Measurements from ENCODE around the gene USP40.

USP40 gene

DNA sequence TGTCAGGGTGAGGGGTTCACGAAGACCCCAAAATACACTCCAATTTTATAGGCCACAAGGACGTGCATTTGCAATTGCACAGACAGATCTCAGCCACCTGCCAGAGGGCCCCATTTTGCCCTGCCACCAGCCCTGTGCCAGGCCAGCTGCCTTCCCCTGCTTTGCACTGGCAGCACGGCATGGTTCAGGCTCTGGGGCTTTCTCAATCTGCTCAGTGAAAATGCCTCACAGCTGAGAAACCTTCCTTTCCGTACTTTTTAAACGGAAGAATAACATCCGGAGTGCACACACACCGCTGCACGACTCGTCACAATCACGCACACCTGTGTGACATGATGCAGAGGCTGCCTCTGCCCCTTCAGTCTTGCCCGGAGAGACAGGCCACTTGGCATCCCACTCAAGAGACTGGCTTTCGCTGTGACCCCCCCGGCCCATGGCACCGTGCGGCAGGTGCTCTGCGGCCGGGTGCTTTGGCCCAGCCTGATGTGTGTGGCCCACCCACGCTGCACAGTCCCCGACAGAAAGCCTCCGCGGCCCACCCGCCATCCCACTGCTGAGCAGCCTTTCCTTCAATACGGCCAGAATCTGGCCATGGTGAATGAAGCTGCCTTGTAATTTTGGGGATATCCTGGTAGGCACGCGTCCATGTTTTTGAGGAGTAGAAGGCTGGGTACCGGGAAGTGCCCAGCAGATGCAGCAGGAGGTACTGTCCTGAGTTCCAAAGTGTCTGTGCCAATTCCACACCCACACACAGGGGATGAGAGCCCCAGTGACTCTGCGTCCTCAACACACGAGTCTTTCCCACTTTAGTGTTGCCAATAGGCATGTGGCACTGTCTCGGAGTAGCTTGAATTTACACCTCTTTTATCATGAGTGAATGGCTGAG lies 88.8 kb downstream of the USP40 start:
- H3K27ac Mint-ChIP-seq: peak overlapping the region; percentile 11
- no peak overlapping the region for H3K4me3 Mint-ChIP-seq
- H3K36me3 Mint-ChIP-seq (ENCODE audit: low read depth): peaks cover 54% of the 10 kb centered on the region
- no peak for DNase-seq
- no peaks in the 10 kb centered on the region for H3K27me3 Mint-ChIP-seq
- no peaks in the 10 kb centered on the region for H3K4me1 Mint-ChIP-seq (ENCODE audit: low read depth)
- no peaks in the 10 kb centered on the region for H3K9me3 Mint-ChIP-seq

DNA sequence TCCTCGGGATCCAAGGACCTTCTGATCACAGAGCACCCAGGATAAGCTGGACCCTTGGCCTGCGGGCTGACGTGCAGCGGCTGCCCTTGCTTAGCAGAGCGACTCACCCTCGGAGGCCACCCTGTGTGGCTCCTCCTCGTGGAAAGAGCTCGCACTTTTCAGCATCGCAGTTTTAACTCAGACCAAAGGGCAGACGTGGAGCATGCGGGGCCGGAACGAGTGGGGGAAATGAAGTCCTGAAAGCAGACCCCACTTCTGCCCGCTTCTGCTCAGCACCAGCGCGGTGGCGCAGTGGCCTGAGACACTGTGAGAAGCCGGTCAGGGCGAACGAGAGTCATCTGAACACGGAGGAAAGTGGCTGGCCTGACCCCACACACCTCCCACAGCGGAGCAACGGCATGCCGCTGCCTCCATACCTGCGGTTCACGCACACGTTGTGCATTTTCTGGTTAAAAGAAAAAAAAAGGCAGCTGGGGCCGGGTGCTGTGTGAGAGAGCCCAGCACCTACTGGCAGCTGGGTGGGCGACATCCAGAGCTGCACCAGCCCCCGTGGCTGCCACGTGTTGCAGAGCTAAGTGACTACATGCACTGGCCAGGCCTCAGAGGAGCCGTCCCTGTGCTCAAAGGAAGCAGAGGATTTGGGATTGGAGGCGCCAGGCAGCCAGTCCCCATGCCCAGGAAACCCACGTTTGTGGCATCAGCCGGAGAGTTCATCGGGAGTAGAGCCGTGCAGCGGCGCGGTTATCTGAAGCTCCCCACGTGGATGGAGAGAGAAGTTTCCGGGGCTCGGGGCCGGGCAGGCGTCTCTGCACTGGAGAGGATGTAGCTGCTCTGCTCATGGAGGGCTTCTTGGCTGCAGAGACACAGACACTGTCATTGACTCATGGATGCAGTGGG lies 89.7 kb downstream of the USP40 start:
- H3K27ac Mint-ChIP-seq: peak overlapping the region; percentile 72
- H3K4me3 Mint-ChIP-seq: no peak overlapping the region
- H3K36me3 Mint-ChIP-seq (ENCODE audit: low read depth): peaks cover 54% of the 10 kb centered on the region
- DNase-seq: no peak
- no peaks in the 10 kb centered on the region for H3K4me1 Mint-ChIP-seq (ENCODE audit: low read depth)
- no peaks in the 10 kb centered on the region for H3K9me3 Mint-ChIP-seq
- no peaks in the 10 kb centered on the region for H3K27me3 Mint-ChIP-seq

DNA sequence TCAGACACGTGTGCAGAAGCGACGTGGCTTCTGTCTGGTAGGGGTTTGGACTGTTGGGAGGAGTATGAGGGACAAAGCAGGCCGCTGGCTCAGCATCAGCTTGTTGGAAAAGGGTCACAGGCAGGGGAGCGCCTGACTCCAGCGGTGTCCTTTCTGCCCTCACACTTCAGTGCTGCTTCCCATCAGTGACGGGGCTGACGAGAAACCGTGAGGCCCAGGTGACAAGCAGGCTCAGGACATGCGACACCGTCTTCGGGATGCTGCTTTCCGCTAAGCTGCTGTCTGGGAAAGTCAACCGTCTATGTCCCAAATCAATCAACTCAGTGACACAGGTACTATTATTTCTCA lies 90.5 kb downstream of the USP40 start:
- Mint-ChIP-seq H3K9me3 (no peaks in the 10 kb centered on the region), H3K4me1 (ENCODE audit: low read depth) (no peaks in the 10 kb centered on the region), H3K4me3 (no peak overlapping the region), H3K27me3 (no peaks in the 10 kb centered on the region), H3K36me3 (ENCODE audit: low read depth) (peaks cover 57% of the 10 kb centered on the region), H3K27ac (peak overlapping the region; percentile 47)
- no peak for DNase-seq

DNA sequence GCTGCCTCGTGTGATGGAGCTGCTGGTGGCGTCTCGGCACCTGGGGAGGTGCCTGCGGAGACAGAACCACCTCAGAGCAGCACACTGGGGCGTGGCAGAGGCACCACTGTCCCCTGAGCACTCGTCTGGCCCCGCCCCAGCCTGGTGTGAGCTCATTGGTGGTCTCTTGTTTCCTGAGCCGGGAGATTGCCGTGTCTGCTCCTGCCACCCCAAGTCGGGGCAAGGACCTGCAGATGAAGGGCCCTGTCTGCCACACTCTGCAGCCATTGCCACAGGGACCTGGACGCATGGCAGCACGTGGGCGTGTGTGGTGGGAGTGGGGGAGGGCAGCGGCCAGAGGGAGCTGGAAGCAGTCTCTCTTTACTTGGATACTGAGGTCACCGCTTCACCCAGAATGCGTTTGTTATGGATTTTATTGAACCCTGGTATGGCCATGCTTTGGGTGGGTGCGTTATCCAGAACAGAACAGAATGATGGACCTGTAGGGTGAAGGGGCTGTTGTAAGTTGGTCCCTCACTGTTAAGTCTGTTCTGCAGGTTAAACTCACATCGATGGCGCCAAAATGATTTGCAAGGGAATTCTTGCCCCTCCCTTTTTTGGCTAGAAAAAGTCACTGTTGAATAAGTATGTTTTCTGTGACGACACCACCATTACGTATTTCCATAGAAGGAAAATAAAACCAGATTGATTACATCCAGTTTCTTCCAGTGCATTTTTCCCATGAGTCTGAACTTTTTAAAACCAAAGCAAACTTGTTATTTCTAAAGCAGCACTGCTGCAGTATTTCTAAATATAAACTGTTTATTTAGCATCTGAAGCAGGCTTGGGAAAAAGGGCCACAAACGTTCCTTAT lies 92.0 kb downstream of the USP40 start:
- no peaks in the 10 kb centered on the region for H3K4me1 Mint-ChIP-seq (ENCODE audit: low read depth)
- no peak overlapping the region for H3K4me3 Mint-ChIP-seq
- H3K27ac Mint-ChIP-seq: no peak overlapping the region
- DNase-seq: no peak
- peaks cover 60% of the 10 kb centered on the region for H3K36me3 Mint-ChIP-seq (ENCODE audit: low read depth)
- no peaks in the 10 kb centered on the region for H3K27me3 Mint-ChIP-seq
- H3K9me3 Mint-ChIP-seq: no peaks in the 10 kb centered on the region

DNA sequence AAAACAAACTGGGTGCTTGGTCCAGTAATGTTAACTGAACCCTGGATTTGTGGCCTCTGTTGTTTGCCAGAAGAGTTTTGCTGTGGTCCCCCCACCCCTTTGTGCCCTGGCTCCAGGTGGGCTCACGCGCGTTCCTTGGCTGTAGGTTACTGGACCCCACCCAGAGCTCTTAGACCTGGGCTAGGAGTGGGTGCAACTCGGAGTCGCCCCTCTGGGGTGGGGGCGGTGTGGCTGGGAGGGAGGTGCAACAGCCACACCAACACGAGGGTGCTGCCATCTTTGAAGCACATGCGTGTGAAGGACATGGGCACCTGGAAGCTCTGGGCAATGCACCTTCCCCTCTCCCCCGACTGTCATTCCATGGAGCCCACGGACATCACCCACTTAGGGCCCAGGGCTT lies 92.7 kb downstream of the USP40 start:
- H3K27ac Mint-ChIP-seq: no peak overlapping the region
- H3K27me3 Mint-ChIP-seq: no peaks in the 10 kb centered on the region
- H3K4me1 Mint-ChIP-seq (ENCODE audit: low read depth): no peaks in the 10 kb centered on the region
- DNase-seq: no peak
- H3K9me3 Mint-ChIP-seq: no peaks in the 10 kb centered on the region
- H3K4me3 Mint-ChIP-seq: no peak overlapping the region
- H3K36me3 Mint-ChIP-seq (ENCODE audit: low read depth): peaks cover 67% of the 10 kb centered on the region

DNA sequence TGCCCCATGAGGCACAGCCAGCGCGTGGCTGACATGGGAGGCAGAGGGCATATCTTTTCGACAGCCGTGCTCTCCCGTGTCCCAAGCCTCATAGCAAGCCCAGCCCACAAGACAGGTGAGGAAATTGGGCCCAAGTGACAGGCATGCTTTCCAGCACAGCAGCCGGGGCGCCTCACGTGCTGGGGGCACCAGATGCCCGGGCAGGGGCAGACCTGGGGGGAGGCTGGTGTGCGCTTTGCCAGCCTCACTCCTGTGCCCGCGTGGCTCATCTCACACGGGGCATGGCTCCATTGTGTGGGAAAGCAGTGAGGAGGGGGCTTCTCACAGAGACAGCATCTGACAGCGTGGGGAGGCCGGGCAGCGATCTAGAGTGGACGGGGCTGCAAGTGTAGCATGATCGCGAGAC lies 93.2 kb downstream of the USP40 start:
- no peaks in the 10 kb centered on the region for H3K4me1 Mint-ChIP-seq (ENCODE audit: low read depth)
- no peak overlapping the region for H3K4me3 Mint-ChIP-seq
- H3K27me3 Mint-ChIP-seq: no peaks in the 10 kb centered on the region
- no peak for DNase-seq
- H3K9me3 Mint-ChIP-seq: no peaks in the 10 kb centered on the region
- peak overlapping the region; percentile 51 for H3K27ac Mint-ChIP-seq
- peaks cover 71% of the 10 kb centered on the region for H3K36me3 Mint-ChIP-seq (ENCODE audit: low read depth)

DNA sequence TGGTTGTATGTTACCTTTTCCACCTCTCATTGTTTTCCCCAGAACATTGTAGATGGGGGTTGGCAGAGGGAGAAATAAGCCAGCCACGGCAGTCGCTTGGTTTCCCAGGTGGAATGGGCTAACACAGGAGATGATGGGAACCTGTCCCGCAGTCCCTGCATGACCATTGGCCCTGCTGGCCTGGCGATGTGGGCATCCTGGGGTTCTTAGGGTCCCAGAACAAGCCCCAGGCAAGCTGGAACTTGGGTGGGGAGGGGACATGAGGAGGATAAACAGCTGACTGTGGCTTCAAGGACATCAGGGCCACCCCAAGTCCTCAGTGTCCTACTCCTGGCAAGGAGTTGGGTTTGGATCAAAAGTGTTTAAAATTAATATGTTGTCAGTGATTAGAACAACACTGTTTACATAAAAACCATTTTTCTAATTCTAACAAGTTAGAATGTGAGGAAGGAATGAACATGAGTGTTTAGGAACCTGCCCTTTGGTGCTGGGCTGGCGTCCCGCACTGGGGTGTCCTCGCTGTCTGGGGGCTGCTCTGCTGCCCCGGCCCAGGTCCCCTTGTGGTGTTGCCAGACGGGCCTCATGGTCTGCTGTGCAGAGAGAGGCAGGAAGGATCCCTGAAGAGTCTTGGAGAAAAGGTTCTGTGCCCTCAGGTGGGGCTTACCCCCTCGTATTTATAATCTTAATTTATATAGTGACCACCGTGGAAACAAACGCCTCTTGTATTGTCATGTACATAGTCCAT lies 95.1 kb downstream of the USP40 start:
- no peak for DNase-seq
- H3K9me3 Mint-ChIP-seq: no peaks in the 10 kb centered on the region
- no peaks in the 10 kb centered on the region for H3K4me1 Mint-ChIP-seq (ENCODE audit: low read depth)
- no peak overlapping the region for H3K27ac Mint-ChIP-seq
- H3K36me3 Mint-ChIP-seq (ENCODE audit: low read depth): peaks cover 83% of the 10 kb centered on the region
- no peaks in the 10 kb centered on the region for H3K27me3 Mint-ChIP-seq
- H3K4me3 Mint-ChIP-seq: no peak overlapping the region

DNA sequence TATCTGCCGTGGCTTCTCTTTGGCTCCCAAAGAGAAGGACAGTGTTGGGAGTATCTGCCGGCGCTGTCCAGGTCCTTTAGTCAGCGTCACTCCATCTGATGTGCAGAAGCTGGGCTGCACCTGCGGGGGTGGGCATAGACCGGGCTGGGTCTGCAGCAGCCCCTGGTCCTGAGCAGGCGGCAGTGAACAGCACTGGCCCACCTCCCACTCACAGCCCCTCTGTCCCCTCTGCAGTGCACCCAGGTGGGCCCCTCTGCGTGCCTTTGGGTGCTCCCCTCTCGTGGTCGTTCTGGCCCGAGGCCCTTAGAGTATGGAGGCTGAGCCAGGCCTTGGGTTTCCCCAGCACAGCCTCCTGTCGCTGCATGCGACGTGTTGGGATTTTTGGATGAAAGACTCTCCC lies 95.7 kb downstream of the USP40 start:
- no peak for DNase-seq
- H3K9me3 Mint-ChIP-seq: no peaks in the 10 kb centered on the region
- no peak overlapping the region for H3K27ac Mint-ChIP-seq
- no peaks in the 10 kb centered on the region for H3K4me1 Mint-ChIP-seq (ENCODE audit: low read depth)
- H3K27me3 Mint-ChIP-seq: no peaks in the 10 kb centered on the region
- no peak overlapping the region for H3K4me3 Mint-ChIP-seq
- peaks cover 83% of the 10 kb centered on the region for H3K36me3 Mint-ChIP-seq (ENCODE audit: low read depth)

DNA sequence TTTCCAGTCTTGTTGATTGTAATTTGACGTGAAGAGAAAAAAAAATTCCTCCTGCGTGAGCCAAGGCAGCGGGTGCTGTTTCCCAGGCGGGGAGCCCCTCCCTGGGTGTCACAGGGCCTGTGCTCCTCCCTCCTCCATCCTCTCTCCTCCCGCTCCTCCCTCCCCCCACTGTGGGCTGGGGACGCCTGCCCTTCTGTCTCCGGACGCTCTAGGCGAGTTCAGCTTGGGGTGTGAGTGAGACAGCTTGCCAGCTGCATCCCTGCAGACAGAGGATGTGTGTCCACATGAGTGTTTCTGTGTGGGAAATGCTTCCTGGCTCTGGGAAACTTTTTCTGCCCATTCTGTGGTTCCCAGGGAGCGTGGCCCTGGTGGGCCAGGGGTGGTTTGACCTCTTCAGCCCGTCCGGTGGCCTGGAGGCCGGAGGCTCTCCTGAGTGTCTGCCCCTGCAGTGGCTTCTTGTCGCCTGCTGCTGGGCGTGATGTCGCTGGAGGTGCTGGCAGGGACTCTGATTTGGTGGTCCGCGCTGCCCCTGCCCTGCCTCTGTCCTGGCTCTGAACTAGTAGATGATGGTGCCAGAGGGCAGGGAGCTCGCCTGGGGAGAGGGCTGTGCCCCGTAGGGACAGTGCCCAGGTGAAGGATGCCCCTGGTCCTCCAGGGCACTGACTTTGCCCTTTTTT lies 96.4 kb downstream of the USP40 start:
- H3K4me3 Mint-ChIP-seq: no peak overlapping the region
- DNase-seq: no peak
- no peak overlapping the region for H3K27ac Mint-ChIP-seq
- no peaks in the 10 kb centered on the region for H3K9me3 Mint-ChIP-seq
- H3K4me1 Mint-ChIP-seq (ENCODE audit: low read depth): no peaks in the 10 kb centered on the region
- H3K36me3 Mint-ChIP-seq (ENCODE audit: low read depth): peaks cover 79% of the 10 kb centered on the region
- no peaks in the 10 kb centered on the region for H3K27me3 Mint-ChIP-seq

DNA sequence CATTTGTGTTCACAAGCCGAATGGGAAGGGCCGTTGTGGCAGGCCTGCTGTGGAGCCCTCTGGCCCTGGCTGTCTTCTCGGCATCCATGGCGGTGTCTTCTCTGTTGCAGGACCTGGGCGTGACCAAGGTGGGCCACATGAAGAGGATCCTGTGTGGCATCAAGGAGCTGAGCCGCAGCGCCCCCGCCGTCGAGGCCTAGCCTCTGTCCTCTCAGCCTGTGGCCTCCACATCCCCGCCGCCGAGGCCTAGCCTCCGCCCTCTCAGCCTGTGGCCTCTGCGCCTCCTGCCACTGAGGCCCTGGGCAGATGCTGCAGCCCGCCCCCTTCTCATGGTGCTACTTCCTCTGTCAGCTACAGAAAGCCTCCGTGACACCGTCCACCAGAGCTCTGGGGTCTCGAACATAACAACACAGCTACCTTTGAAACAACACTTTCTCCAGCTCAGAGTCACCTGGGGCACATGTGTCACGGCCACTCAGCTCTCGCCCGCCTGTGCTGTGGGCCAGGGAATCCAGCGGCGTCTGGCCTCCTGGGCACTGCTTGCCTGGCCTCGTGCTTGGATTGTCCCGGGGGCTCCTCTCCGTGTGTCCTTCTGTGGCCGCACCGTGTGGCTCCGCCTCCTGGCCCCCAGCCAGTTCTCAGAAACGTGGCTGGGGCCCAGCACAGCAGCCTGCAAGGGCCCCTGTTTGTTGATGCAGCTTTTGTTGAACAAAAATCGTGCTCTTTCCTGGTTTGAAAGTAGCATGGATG lies 97.1 kb downstream of the USP40 start:
- H3K36me3 Mint-ChIP-seq (ENCODE audit: low read depth): peaks cover 86% of the 10 kb centered on the region
- H3K9me3 Mint-ChIP-seq: no peaks in the 10 kb centered on the region
- peak; percentile 24 for DNase-seq
- peak overlapping the region; percentile 41 for H3K27ac Mint-ChIP-seq
- H3K4me3 Mint-ChIP-seq: no peak overlapping the region
- no peaks in the 10 kb centered on the region for H3K27me3 Mint-ChIP-seq
- H3K4me1 Mint-ChIP-seq (ENCODE audit: low read depth): no peaks in the 10 kb centered on the region

DNA sequence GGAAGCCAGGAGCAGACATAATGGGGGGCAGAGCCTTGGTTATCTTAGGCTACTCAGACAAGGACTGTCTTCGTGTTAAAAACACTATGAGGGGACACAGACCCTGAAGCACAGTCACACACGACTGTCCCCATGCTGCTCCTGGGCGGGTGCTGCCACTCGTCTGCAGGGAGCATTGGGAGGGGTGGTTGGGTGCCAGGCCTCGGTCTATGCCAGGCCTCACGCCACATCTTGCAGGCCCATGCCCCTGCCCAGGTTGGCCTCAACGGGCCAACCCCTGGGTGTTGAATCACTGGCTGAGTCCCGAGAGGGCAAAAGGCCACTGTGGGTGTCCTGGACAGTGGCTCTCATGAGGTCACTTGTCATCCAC lies 97.9 kb downstream of the USP40 start:
- Mint-ChIP-seq H3K9me3 (no peaks in the 10 kb centered on the region), H3K4me1 (ENCODE audit: low read depth) (no peaks in the 10 kb centered on the region), H3K4me3 (no peak overlapping the region), H3K27ac (peak overlapping the region; percentile 67), H3K36me3 (ENCODE audit: low read depth) (peaks cover 89% of the 10 kb centered on the region), H3K27me3 (no peaks in the 10 kb centered on the region)
- DNase-seq: no peak

DNA sequence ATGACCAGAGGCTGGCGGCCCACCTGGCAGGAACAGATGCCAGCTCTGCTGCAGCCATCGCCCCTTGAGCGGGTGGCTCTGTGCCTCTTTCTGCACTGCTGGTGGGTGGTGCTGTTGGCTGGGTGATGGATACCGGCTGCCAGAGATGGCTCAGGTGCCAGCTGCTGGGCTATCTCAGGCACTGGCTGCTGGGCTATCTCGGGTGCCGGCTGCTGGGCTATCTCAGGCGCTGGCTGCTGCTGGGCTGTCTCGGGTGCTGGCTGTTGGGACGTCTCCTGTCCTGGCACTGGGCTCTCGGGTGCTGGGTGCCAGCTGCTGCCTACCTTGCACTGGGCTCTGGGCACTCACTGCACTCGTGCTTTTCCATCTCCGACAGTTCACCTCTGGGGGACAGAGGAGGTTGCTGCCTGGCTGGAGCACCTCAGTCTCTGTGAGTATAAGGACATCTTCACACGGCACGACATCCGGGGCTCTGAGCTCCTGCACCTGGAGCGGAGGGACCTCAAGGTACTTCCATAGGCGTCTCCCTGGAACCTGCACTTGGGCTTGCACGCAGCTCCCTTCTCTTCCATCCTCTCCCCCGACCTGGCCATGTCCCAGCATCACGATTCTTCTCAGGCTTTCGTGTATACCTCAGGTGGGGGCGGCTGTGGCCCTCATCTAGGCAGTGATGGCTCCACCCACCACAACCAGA lies 98.4 kb downstream of the USP40 start:
- Mint-ChIP-seq H3K27me3 (no peaks in the 10 kb centered on the region), H3K4me3 (no peak overlapping the region), H3K9me3 (no peaks in the 10 kb centered on the region), H3K36me3 (ENCODE audit: low read depth) (peaks cover 92% of the 10 kb centered on the region), H3K4me1 (ENCODE audit: low read depth) (no peaks in the 10 kb centered on the region), H3K27ac (peak overlapping the region; percentile 67)
- DNase-seq: no peak

Measured in activated T-cell treated with anti-CD3 and anti-CD28 coated beads, Interleukin-2, amount 50 U/mL, for 24 hours (primary cell).